H1 (cell line): ENCODE results near the gene DAPL1. TPM values are rescaled to one million over a fixed set of nuclear protein-coding genes. Genes with fewer than 3 reads are reported as not detected.

ENCODE experiments used
- CTCF ChIA-PET: fragments of 300-600 bp; sonication (Branson Sonifier 250); formaldehyde crosslinking; loops from one replicate; lab custom pipeline; 2021; ENCODE audit not compliant: partially characterized antibody; lab: Charles Lee
- POLR2A ChIA-PET: fragments of 300-600 bp; sonication (Branson Sonifier 250); formaldehyde crosslinking; loops from one replicate; lab custom pipeline; 2021; ENCODE audit warnings: inconsistent platforms; ENCODE audit not compliant: partially characterized antibody; lab: Charles Lee
- DNase-seq, 2 experiments: peaks; one replicate each; pipeline versions ENCODE4 v3.0.0 to v3.0.0-alpha.2; 2010 to 2022; ENCODE audit warnings: low spot score in 2 of 2, low read depth in 1 of 2, mixed read lengths in 1 of 2
- FAIRE-seq: peaks from 2 replicates; lab custom pipeline; 2011; peaks lifted over from hg19 to GRCh38; lab: Jason Lieb, UNC
- H2AFZ ChIP-seq: 2 replicates; pipeline ENCODE4 v1.8.1; 2012; ENCODE audit warnings: low read length, inconsistent platforms
- H2AK5ac ChIP-seq: 2 replicates; pipeline ENCODE4 v1.6.1; 2013; ENCODE audit warnings: low read depth, low read length
- H2BK120ac ChIP-seq: replicated peaks from 2 replicates; pipeline ENCODE3; 2013; ENCODE audit warnings: low read depth, low read length, inconsistent platforms
- H2BK12ac ChIP-seq: 2 replicates; pipeline ENCODE4 v1.6.1; 2013; ENCODE audit warnings: low read depth, low read length
- H2BK15ac ChIP-seq: 2 replicates; pipeline ENCODE4 v1.6.1; 2013; ENCODE audit warnings: low read length
- H2BK20ac ChIP-seq: 2 replicates; pipeline ENCODE4 v1.6.1; 2013; ENCODE audit warnings: low read length
- H2BK5ac ChIP-seq: 2 replicates; pipeline ENCODE4 v1.6.1; 2013; ENCODE audit warnings: low read depth, low read length
- H3K14ac ChIP-seq: 2 replicates; pipeline ENCODE4 v1.6.1; 2013; ENCODE audit warnings: inconsistent platforms; ENCODE audit not compliant: insufficient read length
- H3K18ac ChIP-seq: 2 replicates; pipeline ENCODE4 v1.6.1; 2013; ENCODE audit warnings: low read length; ENCODE audit errors: extremely low read depth
- H3K23ac ChIP-seq: 2 replicates; pipeline ENCODE4 v1.6.1; 2013; ENCODE audit warnings: inconsistent platforms; ENCODE audit not compliant: insufficient read length
- H3K23me2 ChIP-seq: 2 replicates; pipeline ENCODE4 v1.6.1; 2013; ENCODE audit warnings: low read depth, low read length
- H3K27ac ChIP-seq: 2 replicates; pipeline ENCODE4 v1.6.1; 2011; ENCODE audit warnings: low read depth, low read length, inconsistent platforms
- H3K27me3 ChIP-seq, 4 experiments: replicated peaks in 1 of 4; 1 replicate in 1 of 4; 2 replicates in 3 of 4; pipeline versions ENCODE4 v1.6.1 to v1.8.1; 2011 to 2013; ENCODE audit warnings: low read length in 3 of 4, mild to moderate bottlenecking in 3 of 4, inconsistent platforms in 2 of 4, mixed read lengths in 2 of 4, moderate library complexity in 1 of 4; ENCODE audit not compliant: control insufficient read depth in 3 of 4, insufficient read depth in 3 of 4; ENCODE audit errors: extremely low read depth in 1 of 4
- H3K36me3 ChIP-seq, 4 experiments: 2 replicates each; pipeline versions ENCODE4 v1.6.1 to v1.8.1; 2011 to 2013; ENCODE audit warnings: mild to moderate bottlenecking in 4 of 4, low read length in 3 of 4, moderate library complexity in 2 of 4, control low read depth in 1 of 4, inconsistent platforms in 1 of 4; ENCODE audit not compliant: insufficient read depth in 4 of 4, control insufficient read depth in 2 of 4
- H3K4ac ChIP-seq: replicated peaks from 2 replicates; pipeline ENCODE3; 2013; ENCODE audit warnings: low read length, low read depth, mixed read lengths, inconsistent platforms; ENCODE audit not compliant: insufficient read length
- H3K4me1 ChIP-seq, 4 experiments: replicated peaks in 1 of 4; 1 replicate in 1 of 4; 2 replicates in 3 of 4; pipeline versions ENCODE4 v1.6.1 to v1.8.1; 2011 to 2013; ENCODE audit warnings: low read length in 3 of 4, inconsistent platforms in 2 of 4, mixed read lengths in 1 of 4; ENCODE audit not compliant: insufficient read depth in 4 of 4, control insufficient read depth in 3 of 4
- H3K4me2 ChIP-seq, 2 experiments: 2 replicates each; pipeline versions ENCODE4 v1.6.1 to v1.8.1; 2011 to 2013; ENCODE audit warnings: low read depth in 2 of 2, low read length in 2 of 2, control low read depth in 1 of 2, inconsistent platforms in 1 of 2, mild to moderate bottlenecking in 1 of 2; ENCODE audit not compliant: insufficient read depth in 1 of 2
- H3K4me3 ChIP-seq, 4 experiments: fragments of 200-600, 300-600 bp in 1 of 4; sonication (generic), shearing (Covaris generic), sonication (Bioruptor Twin) in 1 of 4; 2 replicates each; pipeline versions ENCODE4 v1.5.1 to v1.8.1; 2011 to 2016; ENCODE audit warnings: low read length in 4 of 4, low read depth in 3 of 4, control low read depth in 2 of 4, inconsistent platforms in 2 of 4, mild to moderate bottlenecking in 2 of 4, mixed read lengths in 1 of 4, moderate library complexity in 1 of 4; ENCODE audit not compliant: insufficient read depth in 2 of 4; ENCODE audit errors: extremely low read depth in 1 of 4
- H3K56ac ChIP-seq: replicated peaks from 2 replicates; pipeline ENCODE3; 2013; ENCODE audit warnings: low read depth, mild to moderate bottlenecking, mixed read lengths, low read length, inconsistent platforms; ENCODE audit not compliant: insufficient read length
- H3K79me1 ChIP-seq: 2 replicates; pipeline ENCODE4 v1.6.1; 2013; ENCODE audit warnings: low read depth, low read length, control low read depth
- H3K79me2 ChIP-seq, 2 experiments: 2 replicates each; pipeline versions ENCODE4 v1.6.1 to v1.8.1; 2012 to 2013; ENCODE audit warnings: low read length in 2 of 2, mild to moderate bottlenecking in 2 of 2, inconsistent platforms in 1 of 2; ENCODE audit not compliant: insufficient read depth in 2 of 2, control insufficient read depth in 1 of 2
- H3K9ac ChIP-seq, 4 experiments: replicated peaks in 1 of 4; 1 replicate in 1 of 4; 2 replicates in 3 of 4; pipeline versions ENCODE4 v1.6.1 to v1.8.1; 2011 to 2013; ENCODE audit warnings: low read depth in 3 of 4, low read length in 3 of 4, control low read depth in 2 of 4, mild to moderate bottlenecking in 2 of 4, moderate library complexity in 2 of 4, inconsistent platforms in 1 of 4; ENCODE audit errors: extremely low read depth in 1 of 4
- H3K9me3 ChIP-seq, 2 experiments: 2 replicates each; pipeline versions ENCODE4 v1.6.1 to v1.8.1; 2012 to 2013; ENCODE audit warnings: mild to moderate bottlenecking in 2 of 2, moderate library complexity in 2 of 2, control low read depth in 1 of 2, inconsistent platforms in 1 of 2, low read depth in 1 of 2, low read length in 1 of 2, mixed read lengths in 1 of 2; ENCODE audit not compliant: insufficient read depth in 2 of 2
- H4K20me1 ChIP-seq, 2 experiments: replicated peaks in 1 of 2; 2 replicates each; pipeline versions ENCODE3 to v1.8.1; 2011 to 2013; ENCODE audit warnings: inconsistent platforms in 2 of 2, low read length in 2 of 2, mild to moderate bottlenecking in 1 of 2; ENCODE audit not compliant: insufficient read depth in 2 of 2, control insufficient read depth in 1 of 2
- H4K5ac ChIP-seq: 2 replicates; pipeline ENCODE4 v1.6.1; 2013; ENCODE audit warnings: low read length, low read depth, mixed read lengths, inconsistent platforms; ENCODE audit not compliant: insufficient read length
- H4K8ac ChIP-seq: 2 replicates; pipeline ENCODE4 v1.8.0; 2013; ENCODE audit warnings: mild to moderate bottlenecking, moderate library complexity, low read length, inconsistent platforms; ENCODE audit not compliant: insufficient read depth; ENCODE audit errors: extremely low read depth
- H4K91ac ChIP-seq: replicated peaks from 2 replicates; pipeline ENCODE3; 2013; ENCODE audit warnings: low read length, mixed read lengths, inconsistent platforms; ENCODE audit not compliant: insufficient read length
- ASH2L ChIP-seq: fragments of 200-600, 300-600 bp; sonication (generic); IDR thresholded peaks from one replicate; pipeline ENCODE4 v1.7.1; 2017; ENCODE audit warnings: low read length
- BRCA1 ChIP-seq: IDR thresholded peaks from 2 replicates; pipeline ENCODE4 v1.6.1; 2012; ENCODE audit warnings: low read depth, low read length, improper control_type of control experiment
- CHD2 ChIP-seq: IDR thresholded peaks from 2 replicates; pipeline ENCODE4 v1.6.1; 2012; ENCODE audit warnings: low read length, improper control_type of control experiment
- HDAC6 ChIP-seq: IDR thresholded peaks from one replicate; pipeline ENCODE4 v1.7.1; 2012; ENCODE audit warnings: low read depth, mild to moderate bottlenecking, inconsistent platforms, low read length, moderate library complexity
- JUND ChIP-seq: IDR thresholded peaks from 2 replicates; pipeline ENCODE4 v1.6.1; 2011; ENCODE audit warnings: mild to moderate bottlenecking, improper control_type of control experiment, low read length
- KDM5A ChIP-seq: fragments of 200-600 bp; IDR thresholded peaks from 2 replicates; pipeline ENCODE4 v1.7.1; 2012; ENCODE audit warnings: mild to moderate bottlenecking, low read length, inconsistent platforms, mixed read lengths
- POLR2A ChIP-seq, 2 experiments: IDR thresholded peaks; 1 replicate in 1 of 2; 2 replicates in 1 of 2; pipeline ENCODE4 v1.6.1; 2011; ENCODE audit warnings: low read depth in 2 of 2, low read length in 2 of 2, mild to moderate bottlenecking in 2 of 2; ENCODE audit errors: control extremely low read depth in 1 of 2
- POLR2AphosphoS5 ChIP-seq: IDR thresholded peaks from 2 replicates; pipeline ENCODE4 v1.6.1; 2011; ENCODE audit warnings: low read depth, low read length
- POU5F1 ChIP-seq: IDR thresholded peaks from 2 replicates; pipeline ENCODE4 v1.6.1; 2011; ENCODE audit warnings: low read depth, mild to moderate bottlenecking, low read length, moderate library complexity
- SAP30 ChIP-seq: fragments of 300-600 bp; sonication (generic); IDR thresholded peaks from 2 replicates; pipeline ENCODE4 v1.7.1; 2012; ENCODE audit warnings: low read length, moderate library complexity, mild to moderate bottlenecking, inconsistent platforms; ENCODE audit not compliant: insufficient read depth, insufficient replicate concordance
- SP4 ChIP-seq: IDR thresholded peaks from 2 replicates; pipeline ENCODE4 v1.6.1; 2012; ENCODE audit warnings: low read length, inconsistent platforms
- SUZ12 ChIP-seq: fragments of 200-600 bp; sonication (generic); IDR thresholded peaks from 2 replicates; pipeline ENCODE4 v1.6.1; 2012; ENCODE audit warnings: mild to moderate bottlenecking, inconsistent platforms, low read length, moderate library complexity, mixed read lengths
- WGBS, 2 experiments: shearing (Covaris generic) in 1 of 2; methylation state at CpG; one replicate each; pipeline versions ENCODE4 v1.1.6 to v1.1.7; 2013 to 2015; ENCODE audit warnings: low lambda C conversion rate in 2 of 2, mixed read lengths in 2 of 2, inconsistent platforms in 1 of 2, low coverage in 1 of 2, missing lambda C conversion rate in 1 of 2; ENCODE audit not compliant: insufficient replicate concordance in 2 of 2, insufficient coverage in 1 of 2, insufficient read length in 1 of 2; ENCODE audit errors: extremely low coverage in 1 of 2, missing lambda C conversion rate in 1 of 2; 5-methylcytosine and 5-hydroxymethylcytosine counted together
- polyA plus RNA-seq, 7 experiments: library from polyadenylated mRNA; depleted of rRNA in 3 of 7; stranded (reverse) in 5 of 7; unstranded in 2 of 7; fragments of >200 nt in 5 of 7; fragments of 200-250 nt in 2 of 7; gene quantifications; 1 replicate in 5 of 7; 2 replicates in 1 of 7; 4 replicates in 1 of 7; pipeline versions ENCODE4 v1.2.1 to v1.2.3, GENCODE V29; 2011 to 2013; ENCODE audit warnings: missing spikeins in 2 of 7, mixed read lengths in 2 of 7
- total RNA-seq: library from RNA; stranded (reverse); fragmentation: NEBNext Ultra II Directional; extraction: Animal tissue kit (Norgen Biotek cat#: 25700); gene quantifications from 2 replicates; pipeline ENCODE4 v1.2.1, GENCODE V29; 2021

DAPL1 gene
- total and polyA plus RNA-seq, 2 of the 8 experiments (the other 6 are each of a cell fraction or from before 2014, with no cell fraction given) = not detected

- no peak overlapping the region for H4K91ac ChIP-seq
- H2BK120ac ChIP-seq = no peak overlapping the region
- H3K18ac ChIP-seq = no peak overlapping the region
- H3K27me3 ChIP-seq = no peaks in the 10 kb centered on the region
- FAIRE-seq (no peak), DNase-seq (no peak)
- no peaks in the 10 kb centered on the region for H3K36me3 ChIP-seq
- H2BK5ac ChIP-seq = no peak overlapping the region
- H4K8ac ChIP-seq = no peak overlapping the region
- no peaks in the 10 kb centered on the region for H3K79me2 ChIP-seq
- H3K23ac ChIP-seq = no peak overlapping the region
- no peak overlapping the region for H3K4ac ChIP-seq
- ChIA-PET POLR2A (no interaction called here), CTCF (no interaction called here)
- H3K14ac ChIP-seq = no peak overlapping the region
- H3K9ac ChIP-seq = no peak overlapping the region
- H3K4me1 ChIP-seq = peaks cover 0 to 3% (median 1%) of the 10 kb centered on the region in 4 experiments; a peak in 2 of 7 replicates
- H2BK15ac ChIP-seq = no peak overlapping the region
- no peaks in the 10 kb centered on the region for H3K9me3 ChIP-seq
- H2BK20ac ChIP-seq = no peak overlapping the region
- no peak overlapping the region for H4K5ac ChIP-seq
- H4K20me1 ChIP-seq = no peaks in the 10 kb centered on the region
- no peak overlapping the region for H2AK5ac ChIP-seq
- H3K79me1 ChIP-seq = no peaks in the 10 kb centered on the region
- WGBS, 2 experiments = 68% methylated on average over 4 of the region's 4 CpGs; no CpG with 5 or more reads in 1 of the 2 experiments
- TF ChIP-seq SP4 (no peak), ASH2L (no peak), KDM5A (no peak), POLR2AphosphoS5 (no peak), BRCA1 (no peak), POU5F1 (no peak), SAP30 (no peak), CHD2 (no peak), POLR2A (IDR thresholded peaks at IDR 0.05; ENCODE audit: control extremely low read depth in 1 of 2, low read depth in 2 of 2, low read length in 2 of 2) (no peak), SUZ12 (no peak), HDAC6 (no peak), JUND (no peak)
- H3K27ac ChIP-seq = no peak overlapping the region
- no peak overlapping the region for H3K56ac ChIP-seq
- no peak overlapping the region for H3K4me2 ChIP-seq
- H2BK12ac ChIP-seq = no peak overlapping the region
- H2AFZ ChIP-seq = no peak overlapping the region
- H3K4me3 ChIP-seq = no peak overlapping the region
- no peaks in the 10 kb centered on the region; the same call in 1 of the 2 replicates for H3K23me2 ChIP-seq
Observed at GRCh38 chr2:158809816-158810215, 14.7 kb downstream of the DAPL1 start.
